ENCODE data around the gene KRT81. TPM values are rescaled to one million over a fixed set of nuclear protein-coding genes. Genes with fewer than 3 reads are reported as not detected.
A peak's percentile ranks its signal among the peaks of the same experiment; 100 is the strongest.

The KRT81 gene
- total and polyA plus RNA-seq, 7 donors = 0.03 to 0.14 TPM; not detected in 5

DNA sequence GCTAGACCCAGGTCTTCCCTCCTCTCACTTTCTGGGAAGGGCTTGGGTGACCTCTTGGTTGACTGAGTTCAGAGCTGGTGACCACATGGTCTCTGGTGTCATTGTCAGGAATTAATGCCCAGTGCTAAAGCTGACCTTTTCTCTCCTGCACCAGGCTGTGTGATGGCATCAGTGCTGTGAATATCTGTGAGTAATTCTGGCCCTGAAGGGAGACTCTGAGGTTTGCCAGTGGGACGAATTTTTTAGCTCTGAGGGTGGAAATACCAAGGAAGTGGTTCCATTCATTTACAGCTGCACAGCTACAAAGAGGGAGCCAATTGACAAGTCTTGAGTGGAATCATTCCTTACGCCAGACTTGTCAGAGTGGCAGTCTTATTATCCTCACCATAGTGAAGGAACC, 23.1 kb downstream of the KRT81 start:
- ATAC-seq (peak in 1 of 4 donors; percentile 46), DNase-seq (no peak)
- 66 to 75% (median 71%) methylated on average over 2 of the region's 2 CpGs for WGBS, 3 donors
- TF ChIP-seq, protein P1, sequence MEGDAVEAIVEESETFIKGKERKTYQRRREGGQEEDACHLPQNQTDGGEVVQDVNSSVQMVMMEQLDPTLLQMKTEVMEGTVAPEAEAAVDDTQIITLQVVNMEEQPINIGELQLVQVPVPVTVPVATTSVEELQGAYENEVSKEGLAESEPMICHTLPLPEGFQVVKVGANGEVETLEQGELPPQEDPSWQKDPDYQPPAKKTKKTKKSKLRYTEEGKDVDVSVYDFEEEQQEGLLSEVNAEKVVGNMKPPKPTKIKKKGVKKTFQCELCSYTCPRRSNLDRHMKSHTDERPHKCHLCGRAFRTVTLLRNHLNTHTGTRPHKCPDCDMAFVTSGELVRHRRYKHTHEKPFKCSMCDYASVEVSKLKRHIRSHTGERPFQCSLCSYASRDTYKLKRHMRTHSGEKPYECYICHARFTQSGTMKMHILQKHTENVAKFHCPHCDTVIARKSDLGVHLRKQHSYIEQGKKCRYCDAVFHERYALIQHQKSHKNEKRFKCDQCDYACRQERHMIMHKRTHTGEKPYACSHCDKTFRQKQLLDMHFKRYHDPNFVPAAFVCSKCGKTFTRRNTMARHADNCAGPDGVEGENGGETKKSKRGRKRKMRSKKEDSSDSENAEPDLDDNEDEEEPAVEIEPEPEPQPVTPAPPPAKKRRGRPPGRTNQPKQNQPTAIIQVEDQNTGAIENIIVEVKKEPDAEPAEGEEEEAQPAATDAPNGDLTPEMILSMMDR (IDR thresholded peaks at IDR 0.05) = no peak
- intact Hi-C loops (cut with DNase I) = no loop called here
- Histone ChIP-seq H3K36me3 (ENCODE audit: insufficient read depth in 1 of 2, low read depth in 1 of 2) (no peaks in the 10 kb centered on the region), H3K27me3 (ENCODE audit: insufficient read depth in 3 of 3, low read length in 2 of 3) (no peaks in the 10 kb centered on the region), H3K4me3 (no peak overlapping the region), H3K9me3 (no peaks in the 10 kb centered on the region), H3K27ac (no peak overlapping the region), H3K4me1 (no peaks in the 10 kb centered on the region)

- Histone ChIP-seq H3K27me3 (ENCODE audit: insufficient read depth in 3 of 3, low read length in 2 of 3) (no peaks in the 10 kb centered on the region), H3K36me3 (ENCODE audit: insufficient read depth in 1 of 2, low read depth in 1 of 2) (no peaks in the 10 kb centered on the region), H3K4me1 (no peaks in the 10 kb centered on the region), H3K27ac (no peak overlapping the region), H3K9me3 (no peaks in the 10 kb centered on the region), H3K4me3 (no peak overlapping the region)
- 78 to 88% (median 81%) methylated on average over 3 of the region's 3 CpGs for WGBS, 3 donors
- ATAC-seq = no peak
- TF ChIP-seq, protein P1 (IDR thresholded peaks at IDR 0.05) = no peak
- no peak for DNase-seq
- intact Hi-C loops (cut with DNase I) = no loop called here
These were observed 23.6 kb downstream of the KRT81 start for GRCh38 chr12:52267699-52268098.

- Histone ChIP-seq H3K27ac (no peak overlapping the region), H3K9me3 (no peaks in the 10 kb centered on the region), H3K4me3 (no peak overlapping the region), H3K36me3 (ENCODE audit: insufficient read depth in 1 of 2, low read depth in 1 of 2) (no peaks in the 10 kb centered on the region), H3K4me1 (no peaks in the 10 kb centered on the region), H3K27me3 (ENCODE audit: insufficient read depth in 3 of 3, low read length in 2 of 3) (no peaks in the 10 kb centered on the region)
- 99 to 100% (median 100%) methylated on average over 3 of the region's 3 CpGs for WGBS, 3 donors
- DNase-seq (no peak), ATAC-seq (no peak)
- TF ChIP-seq, protein P1 (IDR thresholded peaks at IDR 0.05) = no peak
- intact Hi-C loops (cut with DNase I) = no loop called here
These were observed 24.1 kb downstream of the KRT81 start for GRCh38 chr12:52267266-52267665.

- TF ChIP-seq, protein P1 (IDR thresholded peaks at IDR 0.05) = no peak
- H3K4me3 ChIP-seq = no peak overlapping the region
- no peaks in the 10 kb centered on the region for H3K36me3 ChIP-seq (ENCODE audit: insufficient read depth in 1 of 2, low read depth in 1 of 2)
- peaks cover 0 to 2% (median 0%) of the 10 kb centered on the region in 3 donors for H3K27me3 ChIP-seq (ENCODE audit: insufficient read depth in 3 of 3, low read length in 2 of 3)
- H3K27ac ChIP-seq = no peak overlapping the region
- intact Hi-C loops (cut with DNase I) = no loop called here
- H3K4me1 ChIP-seq = no peaks in the 10 kb centered on the region
- DNase-seq (no peak), ATAC-seq (peak in 1 of 4 donors; percentile 44)
- WGBS, 3 donors = 59 to 85% (median 75%) methylated on average over 2 of the region's 2 CpGs
- no peaks in the 10 kb centered on the region for H3K9me3 ChIP-seq
These were observed 24.8 kb downstream of the KRT81 start for GRCh38 chr12:52266514-52266913.

- no peak overlapping the region for H3K27ac ChIP-seq
- intact Hi-C loops (cut with DNase I) = no loop called here
- ATAC-seq (no peak), DNase-seq (no peak)
- 38 to 62% (median 51%) methylated on average over 2 of the region's 2 CpGs for WGBS, 3 donors
- peaks cover 0 to 9% (median 0%) of the 10 kb centered on the region in 3 donors for H3K27me3 ChIP-seq (ENCODE audit: insufficient read depth in 3 of 3, low read length in 2 of 3)
- H3K36me3 ChIP-seq (ENCODE audit: insufficient read depth in 1 of 2, low read depth in 1 of 2) = no peaks in the 10 kb centered on the region
- TF ChIP-seq, protein P1 (IDR thresholded peaks at IDR 0.05) = no peak
- H3K9me3 ChIP-seq = no peaks in the 10 kb centered on the region
- no peaks in the 10 kb centered on the region for H3K4me1 ChIP-seq
- no peak overlapping the region for H3K4me3 ChIP-seq
These were observed 26.9 kb downstream of the KRT81 start for GRCh38 chr12:52264435-52264825.
